Uterus (tissue), 2 donors: ENCODE results near the gene COX7B2.

Experiments
- CTCF ChIP-seq, 4 experiments: fragments of 200-600 bp in 2 of 4; fragments of 450-650 bp in 2 of 4; sonication (generic) in 2 of 4; IDR thresholded peaks; one replicate each; pipeline ENCODE4 v1.5.1; 2016 to 2019; ENCODE audit warnings: antibody characterized with exemption in 4 of 4, mild to moderate bottlenecking in 2 of 4, moderate library complexity in 1 of 4
- POLR2A ChIP-seq, 2 donors: fragments of 450-650 bp; IDR thresholded peaks; one replicate each; pipeline ENCODE4 v1.6.1; 2016; ENCODE audit warnings: antibody characterized with exemption in 2 of 2, mild to moderate bottlenecking in 1 of 2, moderate library complexity in 1 of 2

- TF ChIP-seq CTCF (IDR thresholded peaks at IDR 0.05) (no peak), POLR2A (IDR thresholded peaks at IDR 0.05) (no peak)
Measured at GRCh38 chr4:46890056-46890455, 19.0 kb downstream of the COX7B2 start.
